Right ventricle myocardium superior (tissue), 1 donor: ENCODE data around the gene SMS. TPM values are rescaled to one million over a fixed set of nuclear protein-coding genes. Genes with fewer than 3 reads are reported as not detected.

Source experiments
- ATAC-seq: fragments of 200-7000 bp; cut with Tn5 transposase; one replicate; pipeline ENCODE4 v1.9.1; 2020; ENCODE audit warnings: mild to moderate bottlenecking; ENCODE audit not compliant: poor library complexity
- DNase-seq: peaks from one replicate; pipeline ENCODE4 v3.0.0-alpha.2; 2020
- intact Hi-C: fragments of 100-400 bp; cut with DNase I; formaldehyde crosslinking; loops from one replicate; pipeline ENCODE4 v1.11.2; 2022
- total RNA-seq: library from RNA; stranded (reverse); fragmentation: NEBNext Ultra II Directional; extraction: Animal tissue kit (Norgen Biotek cat#: 25700); gene quantifications from one replicate; pipeline ENCODE4 v1.2.1, GENCODE V29; 2021
- donor health status: DM: no; HTN: yes; CAD: no; lungs with severe emphysema.

The SMS gene
- total RNA-seq, 1 donor from 2014 or later = 53.3 TPM

GRCh38 chrX:22021751-22022324 is 81.3 kb downstream of the SMS start:
- DNase-seq = no peak
- no peak for ATAC-seq
- intact Hi-C loops = no loop called here

- intact Hi-C loops = no loop called here
- ATAC-seq (no peak), DNase-seq (no peak)
Measured at GRCh38 chrX:22024577-22024976, 84.1 kb downstream of the SMS start.

DNA sequence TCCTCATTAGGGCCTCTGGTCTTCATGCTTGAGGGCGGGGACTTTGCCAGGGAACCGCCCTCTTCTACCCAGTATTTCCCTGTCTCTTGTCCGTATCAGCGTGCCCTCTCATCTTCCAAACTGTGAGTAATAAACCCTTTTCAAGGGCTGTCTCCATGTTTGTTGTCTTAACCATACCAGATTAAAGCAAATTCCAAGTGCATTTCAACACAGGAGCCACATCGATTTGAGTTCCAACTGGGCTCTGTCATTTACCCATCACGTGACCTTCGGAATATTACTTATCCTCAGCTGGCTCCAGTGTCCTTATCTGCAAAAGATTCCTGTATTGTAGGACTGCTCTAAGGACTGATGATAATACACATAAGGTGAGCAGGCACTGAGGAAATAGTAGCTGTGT is 85.2 kb downstream of the SMS start:
- ATAC-seq (no peak), DNase-seq (no peak)
- intact Hi-C loops = no loop called here

DNA sequence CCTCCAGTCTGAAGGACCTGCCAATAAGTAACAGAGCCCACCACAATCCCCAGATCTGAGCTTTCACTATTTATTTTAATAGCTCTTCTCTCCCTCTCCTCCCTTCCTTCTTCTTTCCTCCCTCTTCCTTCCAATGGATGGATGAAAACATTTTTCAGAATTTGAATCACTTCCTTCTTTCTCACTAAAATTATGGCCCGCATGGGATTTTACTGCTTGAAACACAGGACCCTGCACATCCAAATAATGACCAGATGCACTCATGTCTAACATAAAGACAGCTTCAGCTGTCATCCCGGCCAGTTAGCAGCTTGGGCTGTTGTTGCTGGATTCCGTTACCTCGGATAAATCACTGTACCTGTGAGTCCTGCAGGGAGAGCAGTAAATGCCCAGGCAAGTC is 86.2 kb downstream of the SMS start:
- intact Hi-C loops = no loop called here

GRCh38 chrX:22032084-22032483 is 91.6 kb downstream of the SMS start, which contains the start of gene PHEX:
PHEX (plus strand) TSS chrX:22032325; CDS start chrX:22033006, 681 bp downstream.
- intact Hi-C loops = no loop called here
- no peak for ATAC-seq
- DNase-seq = no peak

More for the DNA sequence above, 86.2 kb downstream of the SMS start:
- DNase-seq (no peak), ATAC-seq (no peak)

DNA sequence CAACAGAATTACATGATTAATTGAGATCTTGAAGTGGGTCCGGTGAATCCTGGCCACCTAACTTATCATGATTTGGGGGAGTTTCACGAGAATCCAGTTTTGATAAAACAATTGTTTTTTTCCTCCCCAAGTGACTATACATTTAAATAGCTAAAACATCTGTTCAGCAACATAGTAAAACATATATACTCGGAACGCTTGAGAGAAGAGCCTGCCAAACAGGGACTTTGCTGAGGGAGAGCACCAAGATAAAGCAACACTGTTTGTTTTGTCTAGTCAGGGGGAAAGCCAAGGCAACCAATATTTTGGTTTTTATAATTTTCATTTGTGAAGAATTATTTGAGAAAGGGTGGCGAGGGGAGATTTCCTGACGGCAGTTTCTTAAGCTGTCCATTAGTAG is 92.0 kb downstream of the SMS start:
- ATAC-seq (no peak), DNase-seq (no peak)
- intact Hi-C loops = no loop called here

DNA sequence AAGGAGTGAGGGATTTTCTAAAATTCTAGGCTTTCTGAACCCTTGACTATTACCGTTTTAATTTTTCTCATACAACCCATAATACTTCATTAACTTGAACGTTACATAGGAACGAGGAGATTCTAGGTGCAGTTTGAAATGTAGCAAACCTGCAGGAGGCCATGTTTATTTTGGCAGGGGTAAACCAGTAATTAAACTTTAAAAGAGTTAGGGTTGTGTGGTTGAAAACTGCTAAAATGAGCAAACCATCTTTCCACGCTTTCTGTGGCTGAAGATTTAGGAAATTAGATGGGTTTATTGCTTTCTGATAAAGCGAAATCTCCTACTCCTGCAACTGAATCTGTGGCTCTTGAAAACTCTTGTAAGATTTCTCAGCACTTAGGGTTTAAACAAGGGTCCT is 93.3 kb downstream of the SMS start:
- no peak for ATAC-seq
- intact Hi-C loops = no loop called here
- no peak for DNase-seq

- no peak for ATAC-seq
- intact Hi-C loops = no loop called here
Measured at GRCh38 chrX:22035236-22035635, 94.7 kb downstream of the SMS start.

GRCh38 chrX:22037225-22037624 is 96.7 kb downstream of the SMS start:
- intact Hi-C loops = no loop called here
- DNase-seq (no peak), ATAC-seq (no peak)

More at GRCh38 chrX:22035236-22035635, 94.7 kb downstream of the SMS start:
- no peak for DNase-seq

- ATAC-seq (no peak), DNase-seq (no peak)
- intact Hi-C loops = no loop called here
Measured at GRCh38 chrX:22037911-22038537, 97.5 kb downstream of the SMS start.

GRCh38 chrX:22039541-22039940 is 99.0 kb downstream of the SMS start:
- DNase-seq (no peak), ATAC-seq (no peak)
- intact Hi-C loops = no loop called here

GRCh38 chrX:22040184-22040583 is 99.7 kb downstream of the SMS start:
- DNase-seq (no peak), ATAC-seq (no peak)
- intact Hi-C loops = no loop called here

GRCh38 chrX:22041907-22042530 is 101.5 kb downstream of the SMS start:
- intact Hi-C loops = no loop called here
- no peak for ATAC-seq
- DNase-seq = no peak

DNA sequence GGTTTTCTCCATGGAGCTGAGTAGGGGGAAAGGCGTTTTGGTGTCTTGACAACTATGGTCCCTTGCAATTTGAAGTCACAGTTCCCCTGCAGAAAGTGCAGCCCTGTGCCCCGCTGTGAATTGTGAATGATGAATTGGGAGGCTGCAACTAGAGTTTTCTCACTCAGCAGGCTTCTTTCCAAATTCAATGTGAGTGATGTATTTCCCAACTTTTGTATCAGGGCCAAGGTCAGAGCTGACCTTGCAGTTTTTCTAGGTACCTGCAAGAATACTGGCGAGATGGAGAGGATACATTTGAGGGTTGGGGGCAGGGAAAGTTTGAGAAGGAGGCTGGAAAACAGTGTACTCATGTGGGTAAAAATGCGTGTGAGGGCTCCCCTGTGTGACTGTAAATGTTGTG is 103.4 kb downstream of the SMS start:
- DNase-seq = no peak
- no peak for ATAC-seq
- intact Hi-C loops = no loop called here

Other genes starting within 250 kb of the SMS start
- 569 TPM for gene SMPX, start 182.6 kb upstream of the SMS start, total RNA-seq
- gene MBTPS2, start 101.1 kb upstream of the SMS start, total RNA-seq = 8.6 TPM
- 0.35 TPM for gene YY2, start 84.7 kb upstream of the SMS start, total RNA-seq
- gene PHEX, start 91.6 kb downstream of the SMS start, total RNA-seq = 0.08 TPM